NT2/D1 (cell line): Measurements from ENCODE around the gene PTPRT.

Source experiments
- SUZ12 ChIP-seq: IDR thresholded peaks from 2 replicates; pipeline ENCODE4 v1.6.1; 2011; ENCODE audit not compliant: insufficient read length, insufficient read depth; ENCODE audit errors: extremely low read depth
- YY1 ChIP-seq: IDR thresholded peaks from 2 replicates; pipeline ENCODE4 v1.6.1; 2011; ENCODE audit not compliant: insufficient read length, insufficient read depth
- ZNF274 ChIP-seq: IDR thresholded peaks from 2 replicates; pipeline ENCODE4 v1.6.1; 2011; ENCODE audit warnings: mild to moderate bottlenecking, low read depth, low read length

DNA sequence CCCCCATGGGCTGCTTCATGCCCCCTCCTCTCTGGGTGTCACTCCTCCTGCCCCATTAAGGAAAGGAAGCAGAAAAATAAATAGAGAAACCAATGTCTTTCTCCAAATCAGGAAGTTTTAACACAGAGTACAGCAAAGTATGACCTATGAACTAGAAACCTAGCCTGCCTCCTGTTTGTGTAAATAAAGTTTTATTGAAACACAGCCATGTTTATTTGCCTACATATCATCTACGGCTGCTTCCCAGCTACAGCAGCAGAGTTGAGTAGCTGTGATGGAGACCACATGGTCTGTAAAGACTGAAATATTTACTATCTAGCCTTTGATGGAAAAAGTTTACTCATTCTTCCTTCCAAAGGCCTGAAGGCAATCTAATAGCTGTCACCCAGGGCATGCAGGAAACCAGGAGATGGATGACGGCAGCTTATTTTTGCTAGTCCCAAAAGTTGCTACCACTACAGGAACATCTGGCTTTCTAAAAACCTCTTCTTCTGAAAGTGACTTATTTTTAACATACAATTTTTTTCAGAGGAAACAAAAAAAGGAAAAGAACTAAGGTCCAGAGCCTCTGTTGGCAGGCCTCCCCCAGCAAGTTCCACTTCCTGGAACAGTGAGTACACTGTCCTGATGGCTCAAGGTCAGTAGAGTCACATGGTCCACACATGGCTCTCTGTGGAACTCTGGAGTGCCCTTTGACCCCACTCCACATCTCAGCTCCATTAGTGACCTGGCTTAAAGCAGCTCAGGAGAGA is 287.8 kb downstream of the PTPRT start:
- TF ChIP-seq YY1 (no peak), SUZ12 (no peak), ZNF274 (no peak)
